ENCODE data around the gene S100B.

DNA sequence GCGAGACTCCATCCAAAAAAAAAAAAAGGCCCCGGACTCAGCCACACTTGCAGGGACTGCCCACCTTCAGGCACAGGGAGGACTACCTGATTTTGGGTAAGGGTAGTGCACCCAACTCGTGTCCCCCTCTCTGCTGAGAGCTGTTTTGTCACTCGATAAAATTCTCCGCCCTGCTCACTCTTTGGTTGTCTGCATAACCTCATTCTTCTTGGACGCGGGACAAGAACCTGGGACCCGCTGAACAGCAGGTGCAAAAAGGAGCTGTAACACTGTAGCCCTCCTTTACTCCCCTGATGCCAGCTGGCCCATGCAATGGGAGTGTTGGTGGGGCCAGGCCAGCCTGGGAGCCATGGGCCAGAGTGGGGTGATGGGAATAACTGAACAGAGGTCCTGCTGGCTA lies 10.6 kb downstream of the S100B start:
- TF ChIP-seq ZFP37 (CRISPR knock-in tag; IDR thresholded peaks at IDR 0.05; ENCODE audit: borderline replicate concordance) (no peak), GATAD2A (CRISPR knock-in tag; IDR thresholded peaks at IDR 0.05) (no peak), SATB2 (CRISPR knock-in tag; IDR thresholded peaks at IDR 0.05) (no peak), KLF12 (CRISPR knock-in tag; IDR thresholded peaks at IDR 0.05; ENCODE audit: borderline replicate concordance) (no peak), DR1 (CRISPR knock-in tag; IDR thresholded peaks at IDR 0.05) (no peak), ATF7-NPFF (CRISPR knock-in tag; IDR thresholded peaks at IDR 0.05; ENCODE audit: low read depth) (no peak), TBP (CRISPR knock-in tag; IDR thresholded peaks at IDR 0.05) (no peak), ZNF253 (CRISPR knock-in tag; IDR thresholded peaks at IDR 0.05; ENCODE audit: borderline replicate concordance) (no peak), TCF12 (IDR thresholded peaks at IDR 0.05) (no peak), TCF12 (CRISPR knock-in tag; IDR thresholded peaks at IDR 0.05) (no peak)
- TF ChIP-seq, protein P1, sequence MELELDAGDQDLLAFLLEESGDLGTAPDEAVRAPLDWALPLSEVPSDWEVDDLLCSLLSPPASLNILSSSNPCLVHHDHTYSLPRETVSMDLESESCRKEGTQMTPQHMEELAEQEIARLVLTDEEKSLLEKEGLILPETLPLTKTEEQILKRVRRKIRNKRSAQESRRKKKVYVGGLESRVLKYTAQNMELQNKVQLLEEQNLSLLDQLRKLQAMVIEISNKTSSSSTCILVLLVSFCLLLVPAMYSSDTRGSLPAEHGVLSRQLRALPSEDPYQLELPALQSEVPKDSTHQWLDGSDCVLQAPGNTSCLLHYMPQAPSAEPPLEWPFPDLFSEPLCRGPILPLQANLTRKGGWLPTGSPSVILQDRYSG (CRISPR knock-in tag; IDR thresholded peaks at IDR 0.05), result no peak
- TF ChIP-seq, protein P2, sequence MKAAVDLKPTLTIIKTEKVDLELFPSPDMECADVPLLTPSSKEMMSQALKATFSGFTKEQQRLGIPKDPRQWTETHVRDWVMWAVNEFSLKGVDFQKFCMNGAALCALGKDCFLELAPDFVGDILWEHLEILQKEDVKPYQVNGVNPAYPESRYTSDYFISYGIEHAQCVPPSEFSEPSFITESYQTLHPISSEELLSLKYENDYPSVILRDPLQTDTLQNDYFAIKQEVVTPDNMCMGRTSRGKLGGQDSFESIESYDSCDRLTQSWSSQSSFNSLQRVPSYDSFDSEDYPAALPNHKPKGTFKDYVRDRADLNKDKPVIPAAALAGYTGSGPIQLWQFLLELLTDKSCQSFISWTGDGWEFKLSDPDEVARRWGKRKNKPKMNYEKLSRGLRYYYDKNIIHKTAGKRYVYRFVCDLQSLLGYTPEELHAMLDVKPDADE (CRISPR knock-in tag; IDR thresholded peaks at IDR 0.05), result no peak

Data from HepG2 (cell line).